Left cardiac atrium (tissue), 4 donors: ENCODE results near the gene SDF2. TPM values are rescaled to one million over a fixed set of nuclear protein-coding genes. Genes with fewer than 3 reads are reported as not detected.

ENCODE experiments used
- ATAC-seq, 2 donors: fragments of 200-7000 bp; cut with Tn5 transposase; one replicate each; pipeline ENCODE4 v1.9.1; 2020; ENCODE audit warnings: mild to moderate bottlenecking in 2 of 2, moderate library complexity in 2 of 2
- DNase-seq: peaks from one replicate; pipeline ENCODE4 v3.0.0-alpha.2; 2020
- intact Hi-C, 2 donors: fragments of 100-400 bp; cut with DNase I; formaldehyde crosslinking; loops; one replicate each; pipeline versions ENCODE4 v1.14.1 to v1.15.1; 2022 to 2023
- total RNA-seq, 2 donors: library from RNA; stranded (reverse); fragmentation: NEBNext Ultra II Directional; extraction: Animal tissue kit (Norgen Biotek cat#: 25700); gene quantifications; one replicate each; pipeline ENCODE4 v1.2.1, GENCODE V29; 2021
- donor health status: DM: no; HTN: yes; CAD: no.
- donor health status: DM: no; HTN: yes; CAD: no; lungs with severe emphysema.
- donor health status: DM: yes; HTN: yes; CAD: no.
- donor health status: Dilated cardiomyopathy.

SDF2 gene
- total RNA-seq, 2 donors from 2014 or later = 32.9 to 33.7 TPM

GRCh38 chr17:28644787-28645575 lies 16.7 kb downstream of the SDF2 start, which contains the start of gene BLTP2:
Gene BLTP2 (minus strand): TSS chr17:28645158. CDS start chr17:28645056, 102 bp downstream.
- peak; percentile 99 for ATAC-seq
- intact Hi-C loops = no loop called here
- peak; percentile 97 for DNase-seq

GRCh38 chr17:28643983-28644786 lies 17.5 kb downstream of the SDF2 start:
- peak in 1 of 2 donors; percentile 7 for ATAC-seq
- DNase-seq = peak; percentile 55

GRCh38 chr17:28641579-28641978 lies 20.1 kb downstream of the SDF2 start:
- intact Hi-C loops = no loop called here
- no peak for ATAC-seq
- no peak for DNase-seq

More at GRCh38 chr17:28643983-28644786, 17.5 kb downstream of the SDF2 start:
- intact Hi-C loops = no loop called here

GRCh38 chr17:28635506-28635905 lies 26.2 kb downstream of the SDF2 start:
- DNase-seq (no peak), ATAC-seq (no peak)
- intact Hi-C loops = no loop called here

- DNase-seq (no peak), ATAC-seq (no peak)
- intact Hi-C loops = no loop called here
Observed at GRCh38 chr17:28634206-28634865, 27.4 kb downstream of the SDF2 start.

- ATAC-seq (no peak), DNase-seq (no peak)
- intact Hi-C loops = no loop called here
Observed at GRCh38 chr17:28626818-28627217, 34.9 kb downstream of the SDF2 start.

- DNase-seq = no peak
- no peak for ATAC-seq
- intact Hi-C loops = no loop called here
Observed at GRCh38 chr17:28624148-28624547, 37.6 kb downstream of the SDF2 start.

GRCh38 chr17:28623696-28624095 lies 38.0 kb downstream of the SDF2 start:
- ATAC-seq (peak; percentile 66 to 68), DNase-seq (no peak)
- intact Hi-C loops = no loop called here

GRCh38 chr17:28622186-28622585 lies 39.5 kb downstream of the SDF2 start:
- ATAC-seq = no peak
- DNase-seq = no peak
- intact Hi-C loops = no loop called here

GRCh38 chr17:28620010-28620409 lies 41.7 kb downstream of the SDF2 start:
- ATAC-seq = no peak
- no peak for DNase-seq
- intact Hi-C loops = no loop called here

GRCh38 chr17:28618464-28618863 lies 43.2 kb downstream of the SDF2 start:
- no peak for ATAC-seq
- no peak for DNase-seq
- intact Hi-C loops = no loop called here

GRCh38 chr17:28616281-28616680 lies 45.4 kb downstream of the SDF2 start:
- no peak for ATAC-seq
- intact Hi-C loops = no loop called here
- DNase-seq = no peak

- ATAC-seq (no peak), DNase-seq (no peak)
- intact Hi-C loops = no loop called here
Observed at GRCh38 chr17:28615260-28615940, 46.3 kb downstream of the SDF2 start.

- ATAC-seq (no peak), DNase-seq (no peak)
- intact Hi-C loops = loop anchor here (2.0 to 5.0 kb wide), 3 partner anchors 62 to 119 kb away; partner anchors contain the start of gene UNC119 (in 1 of the 2)
Observed at GRCh38 chr17:28613931-28614381, 47.8 kb downstream of the SDF2 start, which contains the start of gene RSKR. Gene RSKR (minus strand): TSS chr17:28614185. CDS start chr17:28614161, 24 bp downstream.

- intact Hi-C loops = loop anchor here (2.0 to 5.0 kb wide), 3 partner anchors 61 to 118 kb away; partner anchors contain the start of gene UNC119 (in 1 of the 2)
- DNase-seq (no peak), ATAC-seq (peak; percentile 35 to 44)
Observed at GRCh38 chr17:28612936-28613872, 48.5 kb downstream of the SDF2 start.

GRCh38 chr17:28612531-28612930 lies 49.2 kb downstream of the SDF2 start:
- DNase-seq (no peak), ATAC-seq (no peak)
- intact Hi-C loops = loop anchor here (2.0 to 5.0 kb wide), 3 partner anchors 60 to 118 kb away; partner anchors contain the start of gene UNC119 (in 1 of the 2)

GRCh38 chr17:28610376-28610775 lies 51.3 kb downstream of the SDF2 start:
- no peak for ATAC-seq
- intact Hi-C loops = loop anchor here (5.0 kb wide), 2 partner anchors 58 to 113 kb away; partner anchors contain the start of gene UNC119 (in 1 of the 2)

More at GRCh38 chr17:28610376-28610775, 51.3 kb downstream of the SDF2 start:
- no peak for DNase-seq
